ENCODE results near the gene APOE. TPM values are rescaled to one million over a fixed set of nuclear protein-coding genes. Genes with fewer than 3 reads are reported as not detected.

The APOE gene
- total and polyA plus RNA-seq, 2 of the 13 experiments (the other 11 are each of a cell fraction or from before 2014, with no cell fraction given) = 1,328 to 1,470 TPM

DNA sequence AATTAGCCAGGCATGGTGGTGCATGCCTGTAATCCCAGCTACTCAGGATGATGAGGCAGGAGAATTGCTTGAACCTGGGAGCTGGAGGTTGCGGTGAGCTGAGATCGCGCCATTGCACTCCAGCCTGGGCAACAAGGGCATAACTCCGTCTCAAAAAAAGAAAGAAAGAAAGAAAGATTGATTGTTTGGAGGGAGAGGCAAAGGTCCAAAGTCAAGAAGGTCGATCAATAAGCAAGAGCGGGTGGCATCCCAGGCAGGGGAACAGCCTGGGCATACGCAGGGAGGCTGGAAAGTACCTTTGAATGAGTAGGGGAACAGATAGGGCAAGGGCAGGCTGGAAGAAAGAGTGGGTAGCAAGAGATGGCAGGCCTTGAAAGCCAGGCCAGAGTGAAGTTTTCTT, 24.5 kb downstream of the APOE start (continued):
- TF ChIP-seq, protein P1, sequence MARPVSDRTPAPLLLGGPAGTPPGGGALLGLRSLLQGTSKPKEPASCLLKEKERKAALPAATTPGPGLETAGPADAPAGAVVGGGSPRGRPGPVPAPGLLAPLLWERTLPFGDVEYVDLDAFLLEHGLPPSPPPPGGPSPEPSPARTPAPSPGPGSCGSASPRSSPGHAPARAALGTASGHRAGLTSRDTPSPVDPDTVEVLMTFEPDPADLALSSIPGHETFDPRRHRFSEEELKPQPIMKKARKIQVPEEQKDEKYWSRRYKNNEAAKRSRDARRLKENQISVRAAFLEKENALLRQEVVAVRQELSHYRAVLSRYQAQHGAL (CRISPR knock-in tag; IDR thresholded peaks at IDR 0.05; ENCODE audit: not compliant biosample characterization) = no peak
- TF ChIP-seq ONECUT2 (CRISPR knock-in tag; IDR thresholded peaks at IDR 0.05) = peak; percentile 84
- no peak for TF ChIP-seq ZNF619 (CRISPR knock-in tag; IDR thresholded peaks at IDR 0.05)
- TF ChIP-seq, protein P2, sequence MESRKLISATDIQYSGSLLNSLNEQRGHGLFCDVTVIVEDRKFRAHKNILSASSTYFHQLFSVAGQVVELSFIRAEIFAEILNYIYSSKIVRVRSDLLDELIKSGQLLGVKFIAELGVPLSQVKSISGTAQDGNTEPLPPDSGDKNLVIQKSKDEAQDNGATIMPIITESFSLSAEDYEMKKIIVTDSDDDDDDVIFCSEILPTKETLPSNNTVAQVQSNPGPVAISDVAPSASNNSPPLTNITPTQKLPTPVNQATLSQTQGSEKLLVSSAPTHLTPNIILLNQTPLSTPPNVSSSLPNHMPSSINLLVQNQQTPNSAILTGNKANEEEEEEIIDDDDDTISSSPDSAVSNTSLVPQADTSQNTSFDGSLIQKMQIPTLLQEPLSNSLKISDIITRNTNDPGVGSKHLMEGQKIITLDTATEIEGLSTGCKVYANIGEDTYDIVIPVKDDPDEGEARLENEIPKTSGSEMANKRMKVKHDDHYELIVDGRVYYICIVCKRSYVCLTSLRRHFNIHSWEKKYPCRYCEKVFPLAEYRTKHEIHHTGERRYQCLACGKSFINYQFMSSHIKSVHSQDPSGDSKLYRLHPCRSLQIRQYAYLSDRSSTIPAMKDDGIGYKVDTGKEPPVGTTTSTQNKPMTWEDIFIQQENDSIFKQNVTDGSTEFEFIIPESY (CRISPR knock-in tag; IDR thresholded peaks at IDR 0.05) = peak; percentile 93
- TF ChIP-seq, protein P3, sequence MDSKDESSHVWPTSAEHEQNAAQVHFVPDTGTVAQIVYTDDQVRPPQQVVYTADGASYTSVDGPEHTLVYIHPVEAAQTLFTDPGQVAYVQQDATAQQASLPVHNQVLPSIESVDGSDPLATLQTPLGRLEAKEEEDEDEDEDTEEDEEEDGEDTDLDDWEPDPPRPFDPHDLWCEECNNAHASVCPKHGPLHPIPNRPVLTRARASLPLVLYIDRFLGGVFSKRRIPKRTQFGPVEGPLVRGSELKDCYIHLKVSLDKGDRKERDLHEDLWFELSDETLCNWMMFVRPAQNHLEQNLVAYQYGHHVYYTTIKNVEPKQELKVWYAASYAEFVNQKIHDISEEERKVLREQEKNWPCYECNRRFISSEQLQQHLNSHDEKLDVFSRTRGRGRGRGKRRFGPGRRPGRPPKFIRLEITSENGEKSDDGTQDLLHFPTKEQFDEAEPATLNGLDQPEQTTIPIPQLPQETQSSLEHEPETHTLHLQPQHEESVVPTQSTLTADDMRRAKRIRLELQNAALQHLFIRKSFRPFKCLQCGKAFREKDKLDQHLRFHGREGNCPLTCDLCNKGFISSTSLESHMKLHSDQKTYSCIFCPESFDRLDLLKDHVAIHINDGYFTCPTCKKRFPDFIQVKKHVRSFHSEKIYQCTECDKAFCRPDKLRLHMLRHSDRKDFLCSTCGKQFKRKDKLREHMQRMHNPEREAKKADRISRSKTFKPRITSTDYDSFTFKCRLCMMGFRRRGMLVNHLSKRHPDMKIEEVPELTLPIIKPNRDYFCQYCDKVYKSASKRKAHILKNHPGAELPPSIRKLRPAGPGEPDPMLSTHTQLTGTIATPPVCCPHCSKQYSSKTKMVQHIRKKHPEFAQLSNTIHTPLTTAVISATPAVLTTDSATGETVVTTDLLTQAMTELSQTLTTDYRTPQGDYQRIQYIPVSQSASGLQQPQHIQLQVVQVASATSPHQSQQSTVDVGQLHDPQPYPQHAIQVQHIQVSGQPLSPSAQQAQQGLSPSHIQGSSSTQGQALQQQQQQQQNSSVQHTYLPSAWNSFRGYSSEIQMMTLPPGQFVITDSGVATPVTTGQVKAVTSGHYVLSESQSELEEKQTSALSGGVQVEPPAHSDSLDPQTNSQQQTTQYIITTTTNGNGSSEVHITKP (CRISPR knock-in tag; IDR thresholded peaks at IDR 0.05; ENCODE audit: low read depth) = no peak
- no peak for TF ChIP-seq SP140L (CRISPR knock-in tag; IDR thresholded peaks at IDR 0.05; ENCODE audit: borderline replicate concordance)
- peak; percentile 30; the same call in 1 of the 2 replicates for TF ChIP-seq ZFX (CRISPR knock-in tag; IDR thresholded peaks at IDR 0.05; ENCODE audit: low read depth)
- TF ChIP-seq, protein P4, sequence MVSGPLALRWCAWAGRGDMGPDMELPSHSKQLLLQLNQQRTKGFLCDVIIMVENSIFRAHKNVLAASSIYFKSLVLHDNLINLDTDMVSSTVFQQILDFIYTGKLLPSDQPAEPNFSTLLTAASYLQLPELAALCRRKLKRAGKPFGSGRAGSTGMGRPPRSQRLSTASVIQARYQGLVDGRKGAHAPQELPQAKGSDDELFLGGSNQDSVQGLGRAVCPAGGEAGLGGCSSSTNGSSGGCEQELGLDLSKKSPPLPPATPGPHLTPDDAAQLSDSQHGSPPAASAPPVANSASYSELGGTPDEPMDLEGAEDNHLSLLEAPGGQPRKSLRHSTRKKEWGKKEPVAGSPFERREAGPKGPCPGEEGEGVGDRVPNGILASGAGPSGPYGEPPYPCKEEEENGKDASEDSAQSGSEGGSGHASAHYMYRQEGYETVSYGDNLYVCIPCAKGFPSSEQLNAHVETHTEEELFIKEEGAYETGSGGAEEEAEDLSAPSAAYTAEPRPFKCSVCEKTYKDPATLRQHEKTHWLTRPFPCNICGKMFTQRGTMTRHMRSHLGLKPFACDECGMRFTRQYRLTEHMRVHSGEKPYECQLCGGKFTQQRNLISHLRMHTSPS (CRISPR knock-in tag; IDR thresholded peaks at IDR 0.05; ENCODE audit: low read depth) = peak; percentile 94
- TF ChIP-seq, protein P5, sequence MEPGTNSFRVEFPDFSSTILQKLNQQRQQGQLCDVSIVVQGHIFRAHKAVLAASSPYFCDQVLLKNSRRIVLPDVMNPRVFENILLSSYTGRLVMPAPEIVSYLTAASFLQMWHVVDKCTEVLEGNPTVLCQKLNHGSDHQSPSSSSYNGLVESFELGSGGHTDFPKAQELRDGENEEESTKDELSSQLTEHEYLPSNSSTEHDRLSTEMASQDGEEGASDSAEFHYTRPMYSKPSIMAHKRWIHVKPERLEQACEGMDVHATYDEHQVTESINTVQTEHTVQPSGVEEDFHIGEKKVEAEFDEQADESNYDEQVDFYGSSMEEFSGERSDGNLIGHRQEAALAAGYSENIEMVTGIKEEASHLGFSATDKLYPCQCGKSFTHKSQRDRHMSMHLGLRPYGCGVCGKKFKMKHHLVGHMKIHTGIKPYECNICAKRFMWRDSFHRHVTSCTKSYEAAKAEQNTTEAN (CRISPR knock-in tag; conservative IDR thresholded peaks at IDR 0.05) = no peak
- TF ChIP-seq, protein P6, sequence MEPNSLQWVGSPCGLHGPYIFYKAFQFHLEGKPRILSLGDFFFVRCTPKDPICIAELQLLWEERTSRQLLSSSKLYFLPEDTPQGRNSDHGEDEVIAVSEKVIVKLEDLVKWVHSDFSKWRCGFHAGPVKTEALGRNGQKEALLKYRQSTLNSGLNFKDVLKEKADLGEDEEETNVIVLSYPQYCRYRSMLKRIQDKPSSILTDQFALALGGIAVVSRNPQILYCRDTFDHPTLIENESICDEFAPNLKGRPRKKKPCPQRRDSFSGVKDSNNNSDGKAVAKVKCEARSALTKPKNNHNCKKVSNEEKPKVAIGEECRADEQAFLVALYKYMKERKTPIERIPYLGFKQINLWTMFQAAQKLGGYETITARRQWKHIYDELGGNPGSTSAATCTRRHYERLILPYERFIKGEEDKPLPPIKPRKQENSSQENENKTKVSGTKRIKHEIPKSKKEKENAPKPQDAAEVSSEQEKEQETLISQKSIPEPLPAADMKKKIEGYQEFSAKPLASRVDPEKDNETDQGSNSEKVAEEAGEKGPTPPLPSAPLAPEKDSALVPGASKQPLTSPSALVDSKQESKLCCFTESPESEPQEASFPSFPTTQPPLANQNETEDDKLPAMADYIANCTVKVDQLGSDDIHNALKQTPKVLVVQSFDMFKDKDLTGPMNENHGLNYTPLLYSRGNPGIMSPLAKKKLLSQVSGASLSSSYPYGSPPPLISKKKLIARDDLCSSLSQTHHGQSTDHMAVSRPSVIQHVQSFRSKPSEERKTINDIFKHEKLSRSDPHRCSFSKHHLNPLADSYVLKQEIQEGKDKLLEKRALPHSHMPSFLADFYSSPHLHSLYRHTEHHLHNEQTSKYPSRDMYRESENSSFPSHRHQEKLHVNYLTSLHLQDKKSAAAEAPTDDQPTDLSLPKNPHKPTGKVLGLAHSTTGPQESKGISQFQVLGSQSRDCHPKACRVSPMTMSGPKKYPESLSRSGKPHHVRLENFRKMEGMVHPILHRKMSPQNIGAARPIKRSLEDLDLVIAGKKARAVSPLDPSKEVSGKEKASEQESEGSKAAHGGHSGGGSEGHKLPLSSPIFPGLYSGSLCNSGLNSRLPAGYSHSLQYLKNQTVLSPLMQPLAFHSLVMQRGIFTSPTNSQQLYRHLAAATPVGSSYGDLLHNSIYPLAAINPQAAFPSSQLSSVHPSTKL (CRISPR knock-in tag; IDR thresholded peaks at IDR 0.05) = peak; percentile 20; the same call in 1 of the 2 replicates
- TF ChIP-seq, protein P7, sequence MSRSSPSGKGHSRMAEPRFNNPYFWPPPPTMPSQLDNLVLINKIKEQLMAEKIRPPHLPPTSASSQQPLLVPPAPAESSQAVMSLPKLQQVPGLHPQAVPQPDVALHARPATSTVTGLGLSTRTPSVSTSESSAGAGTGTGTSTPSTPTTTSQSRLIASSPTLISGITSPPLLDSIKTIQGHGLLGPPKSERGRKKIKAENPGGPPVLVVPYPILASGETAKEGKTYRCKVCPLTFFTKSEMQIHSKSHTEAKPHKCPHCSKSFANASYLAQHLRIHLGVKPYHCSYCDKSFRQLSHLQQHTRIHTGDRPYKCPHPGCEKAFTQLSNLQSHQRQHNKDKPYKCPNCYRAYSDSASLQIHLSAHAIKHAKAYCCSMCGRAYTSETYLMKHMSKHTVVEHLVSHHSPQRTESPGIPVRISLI (CRISPR knock-in tag; IDR thresholded peaks at IDR 0.05; ENCODE audit: borderline replicate concordance) = peak; percentile 28; the same call in 1 of the 2 replicates
- no peak for TF ChIP-seq ZC3H4 (CRISPR knock-in tag; IDR thresholded peaks at IDR 0.05; ENCODE audit: borderline replicate concordance)
- TF ChIP-seq XBP1 (CRISPR knock-in tag; IDR thresholded peaks at IDR 0.05) = no peak
- TF ChIP-seq SOX5 (CRISPR knock-in tag; IDR thresholded peaks at IDR 0.05; ENCODE audit: borderline replicate concordance) = 0 out of 2 replicates have a peak, but pooled peaks have one; percentile 23

Measured in HepG2 (cell line).